ENCODE results near the gene CCL19. TPM values are rescaled to one million over a fixed set of nuclear protein-coding genes. Genes with fewer than 3 reads are reported as not detected.

The CCL19 gene
- total RNA-seq, 6 experiments from 2014 or later, result not detected

GRCh38 chr9:34686231-34686630 is 4.8 kb downstream of the CCL19 start:
- no peak for TF ChIP-seq CTCF (IDR thresholded peaks at IDR 0.05)
- Mint-ChIP-seq H3K9me3 (no peaks in the 10 kb centered on the region), H3K27me3 (ENCODE audit: insufficient read depth) (peaks cover 1% of the 10 kb centered on the region), H3K4me3 (no peak overlapping the region), H3K4me1 (ENCODE audit: low read depth) (peaks cover 18% of the 10 kb centered on the region), H3K27ac (no peak overlapping the region), H3K36me3 (ENCODE audit: low read depth) (peaks cover 5% of the 10 kb centered on the region; the same call in 1 of the 2 replicates)
- no peak for DNase-seq

GRCh38 chr9:34685591-34685990 is 5.5 kb downstream of the CCL19 start:
- peaks cover 18% of the 10 kb centered on the region for H3K4me1 Mint-ChIP-seq (ENCODE audit: low read depth)
- TF ChIP-seq CTCF (IDR thresholded peaks at IDR 0.05), result no peak
- peaks cover 1% of the 10 kb centered on the region for H3K27me3 Mint-ChIP-seq (ENCODE audit: insufficient read depth)
- peaks cover 9% of the 10 kb centered on the region for H3K36me3 Mint-ChIP-seq (ENCODE audit: low read depth)
- H3K9me3 Mint-ChIP-seq, result no peaks in the 10 kb centered on the region
- no peak overlapping the region for H3K4me3 Mint-ChIP-seq
- H3K27ac Mint-ChIP-seq, result no peak overlapping the region
- DNase-seq, result no peak

GRCh38 chr9:34684816-34685215 is 6.3 kb downstream of the CCL19 start:
- Mint-ChIP-seq H3K27ac (no peak overlapping the region), H3K9me3 (no peaks in the 10 kb centered on the region), H3K4me3 (no peak overlapping the region), H3K36me3 (ENCODE audit: low read depth) (peaks cover 9% of the 10 kb centered on the region), H3K4me1 (ENCODE audit: low read depth) (peaks cover 18% of the 10 kb centered on the region), H3K27me3 (ENCODE audit: insufficient read depth) (peaks cover 1% of the 10 kb centered on the region)
- DNase-seq, result no peak
- TF ChIP-seq CTCF (IDR thresholded peaks at IDR 0.05), result no peak

- no peak for DNase-seq
- no peak overlapping the region for H3K4me3 Mint-ChIP-seq
- H3K4me1 Mint-ChIP-seq (ENCODE audit: low read depth), result peaks cover 18% of the 10 kb centered on the region
- no peak overlapping the region for H3K27ac Mint-ChIP-seq
- peaks cover 1% of the 10 kb centered on the region for H3K27me3 Mint-ChIP-seq (ENCODE audit: insufficient read depth)
- peaks cover 9% of the 10 kb centered on the region for H3K36me3 Mint-ChIP-seq (ENCODE audit: low read depth)
- no peaks in the 10 kb centered on the region for H3K9me3 Mint-ChIP-seq
- no peak for TF ChIP-seq CTCF (IDR thresholded peaks at IDR 0.05)
Observed at GRCh38 chr9:34684145-34684544, 6.9 kb downstream of the CCL19 start.

GRCh38 chr9:34675869-34676268 is 15.2 kb downstream of the CCL19 start:
- DNase-seq, result no peak
- H3K4me3 Mint-ChIP-seq, result no peak overlapping the region

More at GRCh38 chr9:34675869-34676268, 15.2 kb downstream of the CCL19 start:
- Mint-ChIP-seq H3K36me3 (ENCODE audit: low read depth) (peaks cover 2% of the 10 kb centered on the region; the same call in 1 of the 2 replicates), H3K4me1 (ENCODE audit: low read depth) (no peaks in the 10 kb centered on the region), H3K9me3 (no peaks in the 10 kb centered on the region), H3K27me3 (ENCODE audit: insufficient read depth) (no peaks in the 10 kb centered on the region), H3K27ac (no peak overlapping the region)
- TF ChIP-seq CTCF (IDR thresholded peaks at IDR 0.05), result no peak
